HL-60 (cell line): Measurements from ENCODE around the gene FAN1.
A peak's percentile ranks its signal among the peaks of the same experiment; 100 is the strongest.

Experiments used
- DNase-seq, 2 experiments: peaks; one replicate each; pipeline ENCODE4 v3.0.0-alpha.2; 2010 to 2020; ENCODE audit warnings: low read depth in 1 of 2, low spot score in 1 of 2
- H3K27ac ChIP-seq: fragments of 250-450 bp; sonication (Bioruptor Pico); replicated peaks from 2 replicates; pipeline ENCODE4 v1.5.1; 2020; ENCODE audit warnings: mild to moderate bottlenecking, moderate library complexity
- H3K27me3 ChIP-seq: fragments of 250-450 bp; sonication (Bioruptor Pico); 2 replicates; pipeline ENCODE4 v1.5.1; 2021; ENCODE audit warnings: mild to moderate bottlenecking, moderate library complexity; ENCODE audit not compliant: insufficient read depth, poor library complexity, severe bottlenecking
- H3K4me3 ChIP-seq: replicated peaks from 2 replicates; pipeline ENCODE4 v1.5.1; 2011; ENCODE audit warnings: mild to moderate bottlenecking, control low read depth, low read length; ENCODE audit not compliant: insufficient read depth
- GABPA ChIP-seq: IDR thresholded peaks from 2 replicates; pipeline ENCODE4 v1.6.1; 2012; ENCODE audit warnings: low read depth
- POLR2AphosphoS5 ChIP-seq: IDR thresholded peaks from 2 replicates; pipeline ENCODE4 v1.6.1; 2012; ENCODE audit warnings: low read depth
- SPI1 ChIP-seq: IDR thresholded peaks from 2 replicates; pipeline ENCODE4 v1.6.1; 2012; ENCODE audit warnings: low read depth, mild to moderate bottlenecking, borderline replicate concordance
- TF ChIP-seq, protein P1 (sequence below): IDR thresholded peaks from 2 replicates; pipeline ENCODE4 v1.6.1; 2012; ENCODE audit warnings: low read depth; ENCODE audit not compliant: insufficient replicate concordance
- TF ChIP-seq, protein P2 (sequence below): IDR thresholded peaks from one replicate; pipeline ENCODE4 v1.5.1; 2011; ENCODE audit warnings: low read length, control low read depth, inconsistent platforms; ENCODE audit not compliant: insufficient read depth

Gene FAN1

DNA sequence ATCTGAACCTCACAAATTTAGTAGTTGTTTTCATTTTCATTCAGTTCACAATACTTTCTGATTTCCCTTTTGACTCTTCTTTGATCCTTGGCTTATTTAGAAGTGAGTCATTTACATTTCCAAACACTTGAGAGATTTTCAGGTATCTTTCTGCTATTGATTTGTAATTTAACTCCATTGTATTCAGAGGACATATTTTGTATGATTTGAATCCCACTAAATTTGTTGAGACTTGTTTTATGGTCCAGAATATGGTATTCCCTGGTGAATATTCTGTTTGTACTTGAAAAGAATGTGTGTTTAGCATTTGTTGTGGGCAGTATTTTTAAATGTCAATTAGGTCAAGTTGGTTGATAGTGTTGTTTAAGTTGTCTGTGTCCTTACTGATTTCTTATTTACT is 29.6 kb downstream of the FAN1 start:
- no peak for DNase-seq
- TF ChIP-seq POLR2AphosphoS5: no peak
- TF ChIP-seq, protein P1, sequence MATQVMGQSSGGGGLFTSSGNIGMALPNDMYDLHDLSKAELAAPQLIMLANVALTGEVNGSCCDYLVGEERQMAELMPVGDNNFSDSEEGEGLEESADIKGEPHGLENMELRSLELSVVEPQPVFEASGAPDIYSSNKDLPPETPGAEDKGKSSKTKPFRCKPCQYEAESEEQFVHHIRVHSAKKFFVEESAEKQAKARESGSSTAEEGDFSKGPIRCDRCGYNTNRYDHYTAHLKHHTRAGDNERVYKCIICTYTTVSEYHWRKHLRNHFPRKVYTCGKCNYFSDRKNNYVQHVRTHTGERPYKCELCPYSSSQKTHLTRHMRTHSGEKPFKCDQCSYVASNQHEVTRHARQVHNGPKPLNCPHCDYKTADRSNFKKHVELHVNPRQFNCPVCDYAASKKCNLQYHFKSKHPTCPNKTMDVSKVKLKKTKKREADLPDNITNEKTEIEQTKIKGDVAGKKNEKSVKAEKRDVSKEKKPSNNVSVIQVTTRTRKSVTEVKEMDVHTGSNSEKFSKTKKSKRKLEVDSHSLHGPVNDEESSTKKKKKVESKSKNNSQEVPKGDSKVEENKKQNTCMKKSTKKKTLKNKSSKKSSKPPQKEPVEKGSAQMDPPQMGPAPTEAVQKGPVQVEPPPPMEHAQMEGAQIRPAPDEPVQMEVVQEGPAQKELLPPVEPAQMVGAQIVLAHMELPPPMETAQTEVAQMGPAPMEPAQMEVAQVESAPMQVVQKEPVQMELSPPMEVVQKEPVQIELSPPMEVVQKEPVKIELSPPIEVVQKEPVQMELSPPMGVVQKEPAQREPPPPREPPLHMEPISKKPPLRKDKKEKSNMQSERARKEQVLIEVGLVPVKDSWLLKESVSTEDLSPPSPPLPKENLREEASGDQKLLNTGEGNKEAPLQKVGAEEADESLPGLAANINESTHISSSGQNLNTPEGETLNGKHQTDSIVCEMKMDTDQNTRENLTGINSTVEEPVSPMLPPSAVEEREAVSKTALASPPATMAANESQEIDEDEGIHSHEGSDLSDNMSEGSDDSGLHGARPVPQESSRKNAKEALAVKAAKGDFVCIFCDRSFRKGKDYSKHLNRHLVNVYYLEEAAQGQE: no peak
- TF ChIP-seq SPI1: no peak
- TF ChIP-seq GABPA: no peak
- TF ChIP-seq, protein P2, sequence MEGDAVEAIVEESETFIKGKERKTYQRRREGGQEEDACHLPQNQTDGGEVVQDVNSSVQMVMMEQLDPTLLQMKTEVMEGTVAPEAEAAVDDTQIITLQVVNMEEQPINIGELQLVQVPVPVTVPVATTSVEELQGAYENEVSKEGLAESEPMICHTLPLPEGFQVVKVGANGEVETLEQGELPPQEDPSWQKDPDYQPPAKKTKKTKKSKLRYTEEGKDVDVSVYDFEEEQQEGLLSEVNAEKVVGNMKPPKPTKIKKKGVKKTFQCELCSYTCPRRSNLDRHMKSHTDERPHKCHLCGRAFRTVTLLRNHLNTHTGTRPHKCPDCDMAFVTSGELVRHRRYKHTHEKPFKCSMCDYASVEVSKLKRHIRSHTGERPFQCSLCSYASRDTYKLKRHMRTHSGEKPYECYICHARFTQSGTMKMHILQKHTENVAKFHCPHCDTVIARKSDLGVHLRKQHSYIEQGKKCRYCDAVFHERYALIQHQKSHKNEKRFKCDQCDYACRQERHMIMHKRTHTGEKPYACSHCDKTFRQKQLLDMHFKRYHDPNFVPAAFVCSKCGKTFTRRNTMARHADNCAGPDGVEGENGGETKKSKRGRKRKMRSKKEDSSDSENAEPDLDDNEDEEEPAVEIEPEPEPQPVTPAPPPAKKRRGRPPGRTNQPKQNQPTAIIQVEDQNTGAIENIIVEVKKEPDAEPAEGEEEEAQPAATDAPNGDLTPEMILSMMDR: no peak
- no peak overlapping the region for H3K27ac ChIP-seq

DNA sequence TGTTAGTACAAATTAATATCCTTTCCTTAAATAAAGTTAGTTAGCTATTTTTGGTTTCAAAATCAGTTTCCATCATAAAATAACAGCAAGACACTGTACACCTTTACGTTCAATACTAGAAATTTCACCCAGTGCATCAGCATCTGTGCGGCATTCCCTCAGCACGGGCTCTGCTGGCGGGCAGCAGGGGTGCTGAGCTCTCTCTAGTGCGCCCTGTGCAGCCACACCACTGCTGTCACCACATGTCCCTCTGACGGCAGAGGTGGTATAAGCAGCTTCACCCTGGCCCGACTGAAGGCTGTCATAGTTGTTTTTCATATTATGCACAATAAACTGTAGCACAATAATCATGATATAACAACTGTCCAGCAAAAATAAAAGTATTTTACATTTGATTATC is 35.4 kb downstream of the FAN1 start:
- no peak overlapping the region for H3K27ac ChIP-seq
- H3K27me3 ChIP-seq: no peaks in the 10 kb centered on the region
- no peak overlapping the region for H3K4me3 ChIP-seq
- TF ChIP-seq, protein P1: no peak
- TF ChIP-seq GABPA (no peak), POLR2AphosphoS5 (no peak), SPI1 (no peak)
- TF ChIP-seq, protein P2: no peak
- no peak for DNase-seq

More for the DNA sequence above, 29.6 kb downstream of the FAN1 start:
- Histone ChIP-seq H3K27me3 (no peaks in the 10 kb centered on the region), H3K4me3 (no peak overlapping the region)

DNA sequence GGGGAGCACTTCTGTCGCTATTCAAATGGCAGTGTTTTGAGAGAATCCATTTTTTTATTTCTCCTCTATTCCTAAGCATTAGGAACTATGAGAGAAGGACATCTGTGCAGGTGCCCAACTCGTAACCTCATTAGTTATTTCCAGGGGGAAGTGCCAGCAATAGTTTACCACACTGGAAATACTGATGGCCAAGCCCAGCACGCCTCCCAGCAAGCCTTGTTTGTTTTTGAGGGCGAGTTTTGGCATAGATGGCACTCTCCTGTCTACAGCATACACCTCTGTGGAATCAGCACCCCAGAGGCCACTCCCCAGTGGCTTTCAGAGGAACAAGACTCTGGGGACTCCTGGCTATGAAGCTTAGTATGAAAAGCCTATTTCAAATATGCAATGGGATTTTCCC is 36.6 kb downstream of the FAN1 start:
- no peak for TF ChIP-seq GABPA
- TF ChIP-seq POLR2AphosphoS5: no peak
- TF ChIP-seq, protein P1: no peak
- no peak for TF ChIP-seq SPI1

DNA sequence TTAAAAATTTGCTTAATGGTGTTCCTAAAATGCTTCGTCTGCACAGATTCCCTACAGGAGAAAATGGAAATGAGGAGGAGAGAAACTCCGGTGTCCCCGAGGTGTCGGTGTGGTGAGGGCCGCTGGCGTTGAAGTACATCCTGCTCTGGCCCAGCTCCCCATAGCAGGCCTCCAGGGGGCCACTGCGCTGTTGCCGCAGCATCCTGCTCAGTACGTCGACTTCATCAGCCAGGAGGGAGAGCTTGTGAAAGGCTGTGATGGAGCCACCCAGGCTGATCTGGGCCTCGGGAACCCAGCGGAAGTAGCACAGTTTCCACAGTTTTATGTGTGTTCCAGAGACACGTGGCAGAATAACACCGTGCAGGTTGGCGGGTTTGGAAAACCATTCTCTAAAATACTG is 37.8 kb downstream of the FAN1 start:
- no peak overlapping the region for H3K4me3 ChIP-seq
- H3K27ac ChIP-seq: no peak overlapping the region
- TF ChIP-seq, protein P2: no peak
- 0 out of 2 replicates have a peak, but pooled peaks have one; percentile 15 for TF ChIP-seq POLR2AphosphoS5
- DNase-seq: no peak
- H3K27me3 ChIP-seq: no peaks in the 10 kb centered on the region

More for the DNA sequence above, 36.6 kb downstream of the FAN1 start:
- H3K27me3 ChIP-seq: no peaks in the 10 kb centered on the region
- H3K27ac ChIP-seq: no peak overlapping the region
- DNase-seq: no peak
- no peak overlapping the region for H3K4me3 ChIP-seq
